HG02678 (cell line): ENCODE data around the gene DHRS1.
"Not testable (repeated sequence)": the region's sequence is repeated elsewhere in the genome, so short reads cannot be mapped to it uniquely, and the experiment has no call there.

Experiments used
- ATAC-seq: cut with Tn5 transposase; IDR thresholded peaks from one replicate; pipeline ENCODE4 v1.9.1; 2021; ENCODE audit warnings: mild to moderate bottlenecking, moderate library complexity; ENCODE audit not compliant: unreplicated experiment

Gene DHRS1

DNA sequence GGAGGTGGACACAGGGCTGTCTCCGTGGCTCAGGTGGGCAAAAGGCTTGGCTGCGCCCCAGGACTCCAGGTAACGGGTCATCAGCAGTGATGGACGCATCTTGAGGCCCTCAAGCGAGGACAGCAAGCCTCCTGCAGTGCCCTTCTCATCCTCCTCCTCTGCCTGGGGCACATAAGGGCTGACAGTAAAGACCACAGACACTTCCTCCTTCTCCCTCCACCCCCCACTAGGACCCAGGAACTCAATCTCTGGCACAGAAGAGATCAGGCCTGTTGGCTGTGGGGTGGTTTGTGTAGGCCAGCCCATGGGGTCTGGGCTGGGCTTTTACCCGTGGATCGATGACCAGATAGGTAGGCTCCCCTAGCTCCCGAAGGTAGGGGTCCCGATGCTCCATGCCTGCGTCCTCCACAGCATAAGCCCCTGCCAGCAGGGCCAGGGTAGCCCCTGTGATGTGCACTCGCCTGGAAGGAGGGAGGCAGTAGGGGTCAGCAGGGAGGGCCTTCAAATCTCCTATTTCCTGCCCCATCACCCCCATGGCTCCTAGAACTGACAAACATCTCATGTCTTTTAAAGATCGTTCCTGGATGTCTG lies 29.6 kb upstream of the DHRS1 start:
- ATAC-seq, result no peak

DNA sequence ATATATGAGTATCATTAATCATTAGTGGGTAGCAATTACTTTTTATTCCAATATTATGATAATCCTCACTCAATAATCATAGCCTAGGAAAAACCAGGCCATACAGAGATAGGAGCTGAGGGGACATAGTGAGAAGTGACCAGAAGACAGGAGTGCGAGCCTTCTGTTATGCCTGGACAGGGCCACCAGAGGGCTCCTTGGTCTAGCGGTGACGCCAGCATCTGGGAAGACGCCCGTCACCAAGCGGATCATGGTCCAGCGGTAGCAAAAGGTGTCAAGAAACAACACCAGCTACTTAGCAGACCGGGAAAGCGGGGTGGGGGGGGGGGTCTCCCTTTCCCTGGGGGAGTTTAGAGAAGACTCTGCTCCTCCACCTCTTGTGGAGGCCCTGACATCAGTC lies 28.3 kb upstream of the DHRS1 start:
- not testable (repeated sequence) for ATAC-seq

DNA sequence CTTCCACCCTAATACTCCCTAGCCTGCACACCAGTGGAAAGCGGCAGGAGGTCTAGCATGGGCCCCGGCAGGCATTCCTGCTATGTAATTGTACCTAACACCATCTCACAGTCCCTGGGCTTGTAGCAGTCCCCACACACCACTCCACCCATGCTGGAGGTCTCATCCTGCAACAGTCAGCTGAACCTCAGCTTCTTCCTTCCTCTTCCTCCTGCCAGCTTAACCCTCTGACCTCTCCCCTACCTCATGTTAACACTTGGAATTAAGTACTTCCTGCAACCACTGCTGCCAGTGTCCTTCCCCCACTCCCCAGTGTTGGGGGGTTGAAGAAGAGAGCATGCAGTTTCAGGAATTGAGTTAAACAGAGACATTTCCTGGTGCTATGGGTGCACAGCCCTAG lies 27.7 kb upstream of the DHRS1 start:
- ATAC-seq, result no peak

DNA sequence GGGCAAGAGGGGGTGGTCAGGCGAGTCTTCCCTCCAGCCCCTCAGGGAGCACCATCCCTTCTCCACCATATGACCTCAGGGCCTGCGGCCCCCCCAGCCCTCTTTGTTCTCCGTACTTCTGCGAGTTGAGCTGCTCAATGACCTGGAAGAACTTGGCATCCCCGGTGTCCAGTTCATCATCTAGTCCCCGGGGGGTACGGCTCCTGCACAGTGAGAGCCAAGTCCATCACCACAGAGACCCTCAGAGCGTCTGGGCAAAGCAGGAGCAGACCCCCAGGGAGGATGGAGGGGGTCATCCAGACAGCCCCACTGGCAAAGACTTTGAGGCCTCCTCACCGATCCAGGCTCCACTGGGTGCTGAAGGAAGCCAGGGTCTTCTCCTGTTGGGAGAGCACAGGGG lies 26.4 kb upstream of the DHRS1 start:
- ATAC-seq, result no peak

DNA sequence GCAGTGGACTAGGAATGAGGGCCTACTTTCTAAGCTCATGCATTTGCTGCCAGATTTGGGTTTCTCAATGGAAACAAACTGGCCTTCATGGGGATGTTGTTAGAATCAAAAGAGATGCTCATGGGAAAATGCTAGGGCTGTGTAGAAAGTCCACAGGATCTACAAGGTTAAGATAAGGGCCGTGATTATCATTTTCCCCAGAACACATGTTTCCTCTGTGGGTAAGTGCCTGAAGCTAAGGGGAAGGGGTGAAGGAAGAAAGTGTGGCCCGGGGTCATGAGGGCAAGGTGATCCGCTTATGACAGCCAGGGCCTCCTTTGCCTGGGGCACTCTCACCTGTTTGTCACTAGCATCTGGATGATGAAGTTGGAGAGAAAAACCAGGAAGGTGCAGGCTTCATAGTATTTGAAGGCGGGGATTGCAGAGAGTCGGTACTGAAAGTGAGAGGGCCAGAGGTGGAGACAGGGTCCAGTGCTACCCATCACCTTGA lies 25.5 kb upstream of the DHRS1 start:
- no peak for ATAC-seq

DNA sequence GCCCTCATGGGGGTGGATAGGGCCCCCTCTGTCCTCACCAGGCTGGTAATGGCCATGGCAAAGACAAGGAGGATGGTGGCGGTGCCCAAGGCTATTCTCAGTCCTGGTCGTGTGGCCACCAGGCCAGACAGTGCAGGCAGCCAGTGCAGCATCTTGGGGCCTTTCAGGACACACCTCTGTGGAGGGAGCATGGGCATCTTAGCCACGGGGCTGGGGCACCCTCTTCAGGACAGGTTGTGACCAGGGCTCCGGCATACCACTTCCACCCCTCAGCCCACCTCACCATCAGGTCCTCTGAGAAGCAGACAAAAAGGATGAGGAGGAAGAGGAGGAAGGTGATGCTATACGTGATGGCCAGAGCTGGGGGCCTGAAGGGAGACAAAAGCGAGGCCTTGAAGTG lies 24.4 kb upstream of the DHRS1 start:
- no peak for ATAC-seq

DNA sequence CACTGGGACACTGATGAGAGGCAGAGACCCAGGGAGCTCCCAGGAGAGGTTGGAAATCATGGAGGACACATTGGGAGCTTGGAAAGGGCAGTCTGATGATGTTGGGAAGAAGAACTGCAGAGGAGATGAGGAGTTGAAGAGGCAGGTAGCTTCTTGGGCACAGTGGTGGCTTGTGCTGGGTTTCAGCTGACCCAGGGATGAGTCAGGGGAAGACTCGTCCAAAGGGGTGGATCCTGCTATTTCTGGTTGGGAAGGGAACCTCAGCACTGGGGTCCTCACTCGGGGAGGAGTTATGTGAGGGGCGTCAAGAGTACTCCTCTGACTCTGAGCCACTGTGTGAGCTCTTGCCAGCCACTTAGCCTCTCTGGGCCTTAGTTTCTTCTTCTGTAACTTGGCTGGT lies 23.8 kb upstream of the DHRS1 start:
- no peak for ATAC-seq

DNA sequence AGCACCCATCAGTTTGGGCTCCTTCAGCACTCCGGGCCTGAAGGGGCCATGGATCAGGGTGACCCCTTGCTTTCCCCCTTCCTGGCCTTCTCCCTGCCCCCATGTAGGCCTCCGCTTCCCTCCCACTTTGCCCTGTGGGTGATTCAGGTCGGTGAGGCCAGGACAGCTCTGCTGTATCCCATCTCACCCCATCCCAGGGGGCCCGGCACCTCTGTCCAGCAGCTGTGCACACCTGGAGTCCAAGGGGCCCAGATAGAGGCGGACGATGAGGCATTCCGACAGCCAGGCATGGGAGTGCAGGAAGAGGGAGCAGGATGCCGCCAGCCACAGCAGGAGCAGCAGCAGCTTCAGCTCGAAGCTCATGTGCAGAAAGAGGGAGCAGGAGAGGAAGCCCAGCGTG lies 23.1 kb upstream of the DHRS1 start:
- no peak for ATAC-seq

DNA sequence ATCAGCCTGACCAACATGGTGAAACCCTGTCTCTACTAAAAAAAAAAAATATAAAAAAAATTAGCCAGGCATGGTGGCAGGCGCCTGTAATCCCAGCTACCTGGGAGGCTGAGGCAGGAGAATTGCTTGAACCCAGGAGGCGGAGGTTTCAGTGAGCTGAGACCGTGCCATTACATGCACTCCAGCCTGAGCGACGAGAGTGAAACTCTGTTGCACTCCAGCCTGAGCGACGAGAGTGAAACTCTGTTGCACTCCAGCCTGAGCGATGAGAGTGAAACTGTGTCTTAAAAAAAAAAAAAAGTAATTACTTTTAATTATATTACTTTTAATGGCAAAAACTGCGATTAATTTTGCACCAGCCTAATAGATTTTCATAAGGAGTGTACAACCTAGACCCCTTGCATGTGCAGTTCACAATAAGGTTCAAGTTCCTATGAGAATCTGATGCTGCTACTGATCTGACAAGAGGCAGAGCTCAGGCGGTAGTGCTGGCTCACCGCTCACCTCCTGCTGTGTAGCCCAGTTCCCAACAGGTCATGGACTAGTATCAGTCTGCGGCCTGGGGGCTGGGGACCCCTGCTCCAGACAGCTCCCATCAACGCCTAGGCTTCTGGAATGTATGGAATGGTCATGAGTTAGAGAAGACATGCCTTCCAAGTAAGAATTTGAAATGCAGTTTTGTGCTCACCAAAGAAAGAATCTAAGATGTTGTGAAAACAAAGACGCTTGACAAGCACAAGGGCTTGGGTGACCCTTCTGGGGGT lies 21.8 kb upstream of the DHRS1 start:
- no peak for ATAC-seq

DNA sequence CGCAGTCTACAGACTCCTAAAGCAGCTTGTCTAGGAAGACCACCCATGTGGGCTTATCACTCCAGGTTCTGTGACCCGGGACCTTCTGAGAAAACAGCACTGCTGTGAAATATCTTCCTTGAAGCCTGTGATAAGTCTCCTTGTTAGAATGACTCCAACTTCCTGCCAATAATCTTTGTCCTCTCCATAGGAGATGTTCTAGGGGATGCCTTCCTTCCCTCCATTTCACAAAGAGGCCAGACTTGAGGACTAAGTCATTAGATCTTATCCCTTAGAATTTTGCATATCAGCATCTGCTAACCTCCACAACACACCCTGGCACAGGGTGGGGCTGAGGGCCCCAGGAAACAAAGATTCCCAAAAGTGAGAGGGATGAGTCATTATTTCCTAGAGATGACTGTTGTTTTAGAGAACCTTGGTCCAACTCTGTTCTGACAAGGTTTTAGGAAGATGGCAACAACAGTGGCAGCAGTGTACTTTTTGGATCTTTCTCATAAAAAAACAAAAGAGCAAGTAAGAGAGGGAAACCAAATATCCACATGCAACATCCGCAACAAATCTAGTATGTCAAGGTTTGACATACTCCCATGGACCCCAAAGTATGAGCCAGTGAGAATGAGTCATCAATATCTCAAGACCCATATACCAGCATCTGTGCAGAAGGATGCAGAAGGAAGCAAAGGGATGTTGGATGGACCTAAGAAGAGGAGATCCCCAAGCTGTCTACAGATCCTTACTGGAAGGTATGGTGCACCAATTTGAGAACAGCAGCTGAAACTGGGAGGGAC lies 17.8 kb upstream of the DHRS1 start:
- no peak for ATAC-seq

DNA sequence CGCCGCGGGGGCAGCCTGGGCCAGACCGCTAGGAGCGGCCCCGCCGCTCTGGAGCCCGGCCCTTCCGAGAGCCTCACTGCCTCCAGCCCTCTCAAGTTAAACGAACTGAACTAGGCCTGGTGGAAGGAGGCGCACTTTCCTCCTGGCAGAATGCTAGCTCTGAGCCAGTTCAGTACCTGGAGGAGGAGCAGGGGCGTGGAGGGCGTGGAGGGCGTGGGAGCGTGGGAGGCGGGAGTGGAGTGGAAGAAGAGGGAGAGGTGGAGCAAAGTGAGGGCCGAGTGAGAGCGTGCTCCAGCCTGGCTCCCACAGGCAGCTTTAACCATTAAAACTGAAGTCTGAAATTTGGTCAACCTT lies 17.0 kb upstream of the DHRS1 start:
- ATAC-seq, result no peak

DNA sequence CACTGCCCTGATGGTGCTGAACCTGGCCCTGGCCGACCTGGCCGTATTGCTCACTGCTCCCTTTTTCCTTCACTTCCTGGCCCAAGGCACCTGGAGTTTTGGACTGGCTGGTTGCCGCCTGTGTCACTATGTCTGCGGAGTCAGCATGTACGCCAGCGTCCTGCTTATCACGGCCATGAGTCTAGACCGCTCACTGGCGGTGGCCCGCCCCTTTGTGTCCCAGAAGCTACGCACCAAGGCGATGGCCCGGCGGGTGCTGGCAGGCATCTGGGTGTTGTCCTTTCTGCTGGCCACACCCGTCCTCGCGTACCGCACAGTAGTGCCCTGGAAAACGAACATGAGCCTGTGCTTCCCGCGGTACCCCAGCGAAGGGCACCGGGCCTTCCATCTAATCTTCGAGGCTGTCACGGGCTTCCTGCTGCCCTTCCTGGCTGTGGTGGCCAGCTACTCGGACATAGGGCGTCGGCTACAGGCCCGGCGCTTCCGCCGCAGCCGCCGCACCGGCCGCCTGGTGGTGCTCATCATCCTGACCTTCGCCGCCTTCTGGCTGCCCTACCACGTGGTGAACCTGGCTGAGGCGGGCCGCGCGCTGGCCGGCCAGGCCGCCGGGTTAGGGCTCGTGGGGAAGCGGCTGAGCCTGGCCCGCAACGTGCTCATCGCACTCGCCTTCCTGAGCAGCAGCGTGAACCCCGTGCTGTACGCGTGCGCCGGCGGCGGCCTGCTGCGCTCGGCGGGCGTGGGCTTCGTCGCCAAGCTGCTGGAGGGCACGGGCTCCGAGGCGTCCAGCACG lies 16.4 kb upstream of the DHRS1 start:
- ATAC-seq, result no peak

DNA sequence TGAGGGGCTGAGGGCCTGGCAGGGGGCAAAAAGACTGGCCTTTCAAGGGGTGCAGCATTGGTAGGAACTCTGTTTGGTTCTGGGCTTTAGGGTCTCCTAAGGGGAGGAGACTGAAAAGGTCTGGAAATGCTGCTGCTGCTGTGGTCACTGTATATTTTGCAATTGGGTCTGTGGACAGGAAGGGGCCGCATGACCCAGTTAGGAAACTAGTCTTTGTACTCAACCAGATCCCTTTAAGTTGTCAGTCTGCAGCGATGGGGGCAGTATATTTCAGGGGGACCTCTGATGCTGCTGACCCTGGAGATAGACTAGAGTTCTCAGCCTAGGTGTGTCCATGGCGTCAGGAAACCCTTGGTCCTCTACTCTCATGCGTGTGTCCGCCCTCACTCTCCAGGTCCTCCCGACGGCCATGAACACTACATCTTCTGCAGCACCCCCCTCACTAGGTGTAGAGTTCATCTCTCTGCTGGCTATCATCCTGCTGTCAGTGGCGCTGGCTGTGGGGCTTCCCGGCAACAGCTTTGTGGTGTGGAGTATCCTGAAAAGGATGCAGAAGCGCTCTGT lies 15.7 kb upstream of the DHRS1 start:
- no peak for ATAC-seq

DNA sequence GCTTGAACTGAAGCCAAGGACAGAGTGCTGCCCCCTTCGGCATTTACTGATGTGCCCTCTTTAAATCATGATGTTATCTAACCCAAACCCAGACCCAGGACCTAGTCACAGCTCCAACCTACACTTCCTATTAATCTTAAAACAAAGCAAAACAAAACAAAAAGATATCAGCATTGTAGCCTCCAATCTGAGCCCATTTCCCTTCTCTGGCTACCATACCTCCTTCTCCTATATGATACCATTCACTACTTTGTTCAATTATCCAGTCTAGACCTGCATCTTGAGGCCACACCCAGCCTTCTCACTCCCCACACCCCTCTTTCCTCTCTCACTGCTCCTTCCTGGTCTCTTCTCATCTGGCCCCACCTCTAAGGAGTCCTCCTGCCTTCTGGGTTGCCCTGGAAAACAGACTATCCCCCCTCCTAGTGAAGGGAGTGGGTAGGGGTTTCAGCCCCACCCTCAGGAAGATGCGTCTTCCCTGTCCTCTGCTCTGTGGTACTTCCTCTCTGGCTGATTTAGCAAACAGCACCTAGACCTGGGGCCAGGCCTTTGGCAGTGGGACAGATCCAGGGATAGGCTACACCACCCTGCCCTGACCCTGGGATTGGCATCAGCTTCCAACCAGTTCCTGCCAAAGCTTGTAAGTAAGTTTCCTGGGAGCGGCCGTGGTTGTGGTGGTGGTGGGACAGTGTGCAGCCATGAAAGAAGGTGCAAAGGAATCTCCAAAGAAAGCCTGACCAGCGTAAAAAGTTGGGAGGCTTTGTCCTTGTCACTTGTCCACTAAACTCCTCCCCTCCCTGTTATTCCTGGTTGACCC lies 15.0 kb upstream of the DHRS1 start:
- no peak for ATAC-seq

DNA sequence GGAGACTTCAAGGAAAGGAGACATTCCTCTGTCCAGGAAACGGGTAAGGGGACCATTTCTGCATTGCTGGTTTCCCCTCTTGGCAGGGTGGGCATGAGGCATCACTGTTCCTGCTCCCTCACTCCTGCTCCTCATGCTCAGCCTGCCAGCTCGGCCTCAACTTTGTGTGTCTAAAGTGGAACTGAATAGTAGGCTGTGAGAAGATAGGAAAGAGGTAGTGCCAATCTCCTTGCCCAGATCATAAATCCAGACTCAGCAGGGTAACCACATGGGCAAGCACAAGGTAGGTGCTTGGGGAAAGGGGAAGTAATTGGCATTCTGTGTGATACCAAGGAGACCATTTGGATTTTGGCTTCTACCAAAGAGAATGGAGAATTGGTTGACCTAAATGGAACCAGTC lies 14.3 kb upstream of the DHRS1 start:
- ATAC-seq, result no peak

DNA sequence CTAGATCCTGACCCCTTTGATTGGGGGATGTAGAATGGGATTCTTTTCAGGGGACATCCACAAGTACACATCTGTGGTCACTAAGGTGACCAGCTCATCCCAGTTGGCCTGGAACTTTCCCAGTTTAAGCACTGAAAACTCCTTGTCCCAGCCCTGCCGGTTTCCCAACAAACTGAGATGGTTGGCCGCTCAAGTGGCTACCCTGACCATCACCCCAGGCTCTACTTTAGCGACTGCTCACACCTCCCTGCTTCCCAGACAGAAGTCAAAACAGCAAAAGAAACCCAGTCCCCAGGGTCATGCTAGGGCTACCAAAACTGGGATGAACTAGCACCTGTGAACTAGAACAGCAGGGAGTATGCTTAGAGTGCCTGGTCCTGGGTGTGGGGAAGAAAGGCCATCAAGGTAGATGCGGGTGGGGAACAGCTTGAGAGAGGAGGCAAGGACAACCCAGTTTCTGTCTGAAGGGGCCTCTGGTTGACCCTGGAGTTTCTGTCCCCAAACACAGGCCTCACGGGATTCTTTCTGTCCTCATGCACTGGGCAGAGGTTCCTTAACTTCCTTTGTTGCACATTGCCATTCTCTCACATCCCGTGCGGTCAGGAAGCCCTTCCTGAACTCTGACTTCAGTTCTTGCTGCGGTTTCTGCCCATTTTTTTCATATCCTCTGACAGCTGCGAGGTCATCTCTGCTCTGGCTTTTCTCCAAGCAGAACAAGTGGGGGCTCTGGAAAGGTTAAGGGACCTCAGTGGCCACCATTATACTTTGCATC lies 13.3 kb upstream of the DHRS1 start:
- ATAC-seq, result no peak

DNA sequence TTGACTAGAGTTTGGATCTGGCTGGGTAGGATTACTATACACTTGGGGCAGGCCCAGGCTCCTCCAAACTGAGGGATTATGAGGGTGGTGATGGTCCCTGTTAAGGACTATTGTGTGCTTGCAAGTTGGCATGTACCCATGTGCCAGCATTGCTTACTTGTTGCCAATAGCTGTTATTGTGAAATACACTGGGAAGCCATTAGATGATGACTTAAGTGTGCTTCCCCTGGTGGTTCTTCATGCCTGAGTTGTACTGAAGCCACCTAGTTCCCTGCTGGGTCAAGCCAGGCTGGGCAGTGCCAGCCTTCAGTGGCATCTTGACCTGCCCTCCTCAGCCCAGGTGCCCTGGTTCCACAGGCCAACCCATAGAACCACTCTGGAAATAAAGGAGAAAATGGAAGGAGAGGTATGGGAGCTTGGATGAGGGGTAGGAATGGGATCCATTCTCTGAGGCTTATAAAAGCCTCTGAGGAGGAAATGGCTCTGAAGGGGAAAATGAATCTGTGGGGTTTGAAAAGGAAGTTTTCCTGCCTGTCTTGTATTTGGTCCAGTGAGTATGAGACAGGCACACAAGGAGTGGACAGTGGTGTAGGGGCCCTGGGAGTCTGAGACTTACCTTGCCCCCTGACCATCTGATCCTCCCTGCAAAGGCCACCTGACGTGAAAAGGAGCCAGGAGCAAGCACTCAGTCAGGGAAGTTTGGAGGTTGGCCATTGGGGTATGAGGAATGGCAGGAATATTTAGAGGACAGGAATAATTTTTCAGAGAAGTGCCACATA lies 12.4 kb upstream of the DHRS1 start:
- no peak for ATAC-seq
